GM18951 (cell line): Measurements from ENCODE around the gene SEMA3D.

Experiments used
- POLR2A ChIP-seq: IDR thresholded peaks from 4 replicates; pipeline ENCODE4 v1.6.1; 2011; ENCODE audit warnings: mild to moderate bottlenecking; ENCODE audit not compliant: insufficient read length, insufficient read depth; ENCODE audit errors: extremely low read depth
- in situ Hi-C: fragments of 300-500 bp; cut with MboI; formaldehyde crosslinking; loops from one replicate; pipeline ENCODE4 v1.12.0; 2022; ENCODE audit warnings: low sequenced_read_pairs, mixed read lengths, inconsistent platforms; ENCODE audit not compliant: unreplicated experiment

The SEMA3D gene

GRCh38 chr7:85130702-85131101 is 56.2 kb downstream of the SEMA3D start:
- in situ Hi-C loops: no loop called here
- TF ChIP-seq POLR2A: no peak

- in situ Hi-C loops: no loop called here
- no peak for TF ChIP-seq POLR2A
Measured at GRCh38 chr7:85126383-85126782, 60.5 kb downstream of the SEMA3D start.

GRCh38 chr7:85125651-85126131 is 61.2 kb downstream of the SEMA3D start:
- in situ Hi-C loops: no loop called here
- TF ChIP-seq POLR2A: no peak

- no peak for TF ChIP-seq POLR2A
- in situ Hi-C loops: no loop called here
Measured at GRCh38 chr7:85125176-85125575, 61.7 kb downstream of the SEMA3D start.

GRCh38 chr7:85119934-85120333 is 66.9 kb downstream of the SEMA3D start:
- in situ Hi-C loops: no loop called here
- no peak for TF ChIP-seq POLR2A

GRCh38 chr7:85115862-85116261 is 71.0 kb downstream of the SEMA3D start:
- TF ChIP-seq POLR2A: no peak
- in situ Hi-C loops: no loop called here

GRCh38 chr7:85115006-85115405 is 71.8 kb downstream of the SEMA3D start:
- in situ Hi-C loops: no loop called here
- no peak for TF ChIP-seq POLR2A

- in situ Hi-C loops: no loop called here
- no peak for TF ChIP-seq POLR2A
Measured at GRCh38 chr7:85114342-85114741, 72.5 kb downstream of the SEMA3D start.

- no peak for TF ChIP-seq POLR2A
- in situ Hi-C loops: no loop called here
Measured at GRCh38 chr7:85111761-85112160, 75.1 kb downstream of the SEMA3D start.

GRCh38 chr7:85106719-85107118 is 80.1 kb downstream of the SEMA3D start:
- in situ Hi-C loops: no loop called here
- no peak for TF ChIP-seq POLR2A

GRCh38 chr7:85104432-85105205 is 82.2 kb downstream of the SEMA3D start:
- TF ChIP-seq POLR2A: no peak
- in situ Hi-C loops: no loop called here

GRCh38 chr7:85103962-85104361 is 82.9 kb downstream of the SEMA3D start:
- TF ChIP-seq POLR2A: no peak
- in situ Hi-C loops: no loop called here

- in situ Hi-C loops: no loop called here
- no peak for TF ChIP-seq POLR2A
Measured at GRCh38 chr7:85103357-85103756, 83.5 kb downstream of the SEMA3D start.

GRCh38 chr7:85102813-85103350 is 84.0 kb downstream of the SEMA3D start:
- no peak for TF ChIP-seq POLR2A
- in situ Hi-C loops: no loop called here
